Fibroblast of skin of back (primary cell): Measurements from ENCODE around the gene GPX3.
A peak's percentile ranks its signal among the peaks of the same experiment; 100 is the strongest.

Experiments
- DNase-seq: peaks from one replicate; pipeline ENCODE4 v3.0.0-alpha.2; 2013

The GPX3 gene

GRCh38 chr5:151058301-151058700 lies 37.9 kb downstream of the GPX3 start:
- no peak for DNase-seq

- DNase-seq, result no peak
These were observed 38.6 kb downstream of the GPX3 start for GRCh38 chr5:151058891-151059489.

GRCh38 chr5:151060742-151061141 lies 40.4 kb downstream of the GPX3 start:
- DNase-seq, result no peak

GRCh38 chr5:151062405-151063141 lies 42.2 kb downstream of the GPX3 start:
- no peak for DNase-seq

DNA sequence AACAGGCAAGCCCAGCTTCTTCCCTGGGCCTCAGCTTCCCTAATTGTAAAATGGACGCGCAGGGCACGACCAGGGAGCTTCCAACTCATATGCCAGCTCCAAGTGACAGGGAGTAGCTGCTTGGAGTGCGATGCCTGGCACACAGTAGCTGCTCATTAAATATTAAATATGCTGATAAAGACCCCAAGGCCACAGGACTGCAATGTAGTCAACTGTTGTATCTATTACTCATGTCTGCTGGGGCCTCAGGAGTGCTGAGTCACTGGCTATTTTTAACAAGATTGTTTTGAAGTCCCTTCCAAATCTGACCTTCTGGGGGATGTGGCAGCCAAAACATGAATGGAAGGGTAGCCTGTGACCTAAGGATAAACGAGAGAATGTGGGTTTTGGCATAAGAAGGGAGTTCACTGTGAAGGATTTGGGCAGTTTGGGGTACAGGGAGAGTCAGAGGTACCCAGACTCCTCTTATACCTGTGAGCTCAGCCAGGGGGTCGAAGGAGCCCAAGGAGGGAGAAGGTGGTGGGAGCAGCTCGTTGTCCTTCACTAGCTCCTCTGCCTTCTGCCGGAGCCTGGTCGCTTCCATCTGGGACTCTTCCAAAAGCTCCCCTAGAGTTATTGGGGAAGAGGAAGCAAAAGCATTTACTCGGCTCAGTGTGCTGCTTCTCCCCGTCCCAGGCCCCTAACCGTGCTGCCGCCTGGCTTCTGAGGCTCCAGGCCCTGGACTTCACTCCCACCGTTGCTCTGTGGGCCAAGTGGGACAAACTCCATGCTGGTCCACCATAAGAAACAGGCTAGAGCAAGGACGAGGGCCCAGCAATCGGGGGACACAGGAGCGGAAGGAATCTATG lies 43.0 kb downstream of the GPX3 start:
- DNase-seq, result peak; percentile 93

- DNase-seq, result no peak
These were observed 44.6 kb downstream of the GPX3 start for GRCh38 chr5:151064916-151065499.

DNA sequence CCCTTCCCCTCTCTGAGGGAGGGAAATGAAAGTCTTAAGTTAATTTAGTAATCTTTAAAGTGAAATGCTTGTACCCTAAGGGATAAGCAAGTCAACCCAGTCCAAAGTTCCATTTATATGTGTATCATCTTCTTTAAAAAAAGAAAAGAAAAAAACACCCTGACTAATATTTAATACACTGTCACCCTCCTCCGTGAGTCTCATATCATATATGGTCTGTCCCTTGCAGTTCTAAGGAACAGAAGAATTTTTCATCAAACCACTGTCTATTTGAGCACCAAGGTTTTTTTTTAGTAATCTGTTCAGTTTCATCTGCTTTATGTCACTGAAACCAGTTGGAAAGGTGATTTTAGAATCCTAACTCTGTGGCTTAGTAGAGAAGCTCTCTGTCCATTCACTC lies 45.2 kb downstream of the GPX3 start:
- no peak for DNase-seq

DNA sequence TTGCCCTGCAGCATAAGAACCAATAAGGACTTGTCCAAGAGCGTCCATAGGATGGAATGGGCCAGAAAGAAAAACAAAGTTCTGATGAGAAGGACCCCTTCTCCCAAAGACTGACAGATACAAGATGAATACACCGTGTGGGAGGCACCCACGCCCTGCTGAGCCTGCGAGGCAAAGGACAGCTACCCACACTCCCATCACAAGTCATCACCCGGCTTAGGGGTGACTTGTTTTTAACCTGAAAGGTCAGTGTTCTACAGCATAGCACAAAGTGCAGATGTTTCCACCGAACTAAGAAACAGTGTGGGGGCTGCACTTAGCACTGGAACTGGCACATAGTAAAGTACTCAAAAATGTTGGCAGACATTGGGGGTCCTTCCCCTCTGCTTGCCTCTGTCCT lies 46.5 kb downstream of the GPX3 start:
- no peak for DNase-seq

DNA sequence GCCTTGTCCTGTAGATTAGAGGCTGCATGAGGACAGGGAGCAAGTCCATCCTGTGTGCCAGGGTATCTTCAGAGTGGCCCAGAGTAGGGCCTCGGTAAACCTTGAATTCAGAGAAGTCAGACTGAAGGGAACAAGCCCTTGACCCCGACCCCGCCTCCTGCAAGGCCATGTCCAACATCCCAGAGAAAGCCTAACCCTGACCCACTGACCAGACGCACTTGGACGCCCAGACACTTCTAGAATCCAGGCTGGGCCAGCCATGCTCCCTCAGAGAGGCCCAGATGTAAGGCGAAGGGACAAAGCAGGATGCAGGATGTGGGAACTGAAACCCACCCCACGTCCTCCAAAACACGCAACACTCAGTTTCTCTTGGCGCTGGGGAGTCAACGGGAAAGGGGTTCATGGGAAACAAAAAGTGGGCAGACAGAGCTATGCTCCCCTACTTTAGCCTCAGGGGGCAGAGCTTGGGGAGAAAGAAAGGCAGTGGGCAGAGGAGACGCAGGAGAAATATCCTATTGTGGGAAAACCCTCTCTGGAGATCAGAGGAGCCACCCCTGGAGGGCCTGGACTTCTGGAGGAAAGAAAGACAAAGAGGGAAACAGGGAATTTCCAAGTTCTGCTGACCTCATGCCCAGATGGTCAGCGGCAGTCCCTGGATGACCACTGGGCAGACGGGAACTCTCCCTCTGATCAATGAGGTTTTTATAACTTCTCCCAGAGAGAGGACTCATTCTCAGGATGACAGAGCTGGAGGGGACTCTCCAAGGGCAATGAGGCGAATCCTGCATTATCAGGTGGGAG lies 47.4 kb downstream of the GPX3 start:
- no peak for DNase-seq

DNA sequence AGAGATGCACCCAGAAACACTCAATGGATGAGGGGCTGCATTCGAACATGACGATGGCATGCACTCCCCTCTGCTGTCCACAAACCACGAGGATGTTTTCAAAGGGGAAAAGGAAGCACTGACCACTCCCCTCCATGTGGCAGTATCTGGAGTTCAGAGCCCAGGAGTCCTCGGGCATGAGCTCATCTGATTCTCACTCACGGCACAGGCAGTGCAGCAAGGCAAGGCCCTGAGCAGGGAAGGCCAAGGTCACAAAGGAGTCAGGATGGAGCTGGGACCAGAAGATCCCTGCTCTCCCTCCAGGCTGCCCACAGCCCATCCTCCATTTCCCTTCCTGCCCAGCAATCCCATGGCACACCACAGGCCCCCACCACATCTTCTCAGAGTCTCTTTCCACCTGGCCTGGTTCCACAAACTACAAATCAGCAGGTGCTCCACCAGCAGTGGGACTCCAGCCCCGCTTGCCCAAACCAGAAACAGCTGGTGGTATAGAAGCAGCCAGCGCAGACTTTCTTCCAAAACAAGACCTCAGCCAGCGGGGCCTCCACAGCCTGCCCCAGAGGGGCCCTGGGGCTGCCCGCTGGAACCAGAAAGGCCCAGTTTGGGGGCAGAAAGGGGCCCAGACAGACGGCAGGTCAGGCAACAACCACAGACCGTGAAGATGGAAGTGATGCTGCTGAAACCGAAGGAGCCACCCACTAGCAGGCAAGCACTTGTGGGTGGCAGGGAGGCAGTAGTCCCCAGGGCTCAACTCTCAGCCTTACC lies 48.2 kb downstream of the GPX3 start:
- DNase-seq, result peak; percentile 67

- peak; percentile 62 for DNase-seq
These were observed 50.1 kb downstream of the GPX3 start for GRCh38 chr5:151070449-151070848.

GRCh38 chr5:151071021-151071420 lies 50.6 kb downstream of the GPX3 start:
- DNase-seq, result no peak

DNA sequence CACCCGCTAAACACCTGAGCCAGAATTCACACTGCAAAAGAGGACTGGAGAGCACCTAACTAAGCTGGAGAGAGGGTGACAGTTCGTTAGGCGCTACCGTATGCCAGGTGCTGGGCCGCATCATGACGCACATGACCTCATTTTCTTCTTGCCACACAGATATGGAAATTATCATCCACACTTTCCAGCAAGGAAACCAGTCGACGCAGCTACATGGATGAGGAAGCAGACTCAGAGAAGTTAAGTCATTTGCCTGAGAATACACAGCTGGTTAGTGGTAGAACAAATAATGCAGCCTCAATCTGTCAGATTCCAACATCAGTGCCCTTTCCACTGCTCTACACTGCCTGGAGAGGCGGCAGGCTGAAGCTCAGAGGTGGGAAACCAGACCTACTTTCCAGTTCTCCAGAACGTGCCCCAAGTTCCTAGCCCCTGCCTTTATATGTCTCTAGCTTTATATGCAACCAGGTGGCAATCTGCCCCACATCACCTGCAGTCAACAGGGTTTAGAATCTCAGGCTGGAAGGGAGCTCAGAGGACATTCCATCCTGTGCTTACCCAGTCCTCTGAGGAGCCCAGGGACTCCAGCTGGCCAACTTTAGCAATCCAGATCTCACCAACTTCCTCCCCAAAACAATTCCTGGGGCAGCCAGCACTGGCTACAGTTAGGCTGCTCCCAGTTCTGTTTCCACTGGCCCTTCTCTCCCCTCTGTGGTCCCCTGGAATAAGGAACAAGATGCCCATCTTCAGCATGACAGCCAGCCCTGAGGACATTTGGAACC lies 51.6 kb downstream of the GPX3 start:
- no peak for DNase-seq

GRCh38 chr5:151072630-151073025 lies 52.2 kb downstream of the GPX3 start:
- DNase-seq, result peak; percentile 96

DNA sequence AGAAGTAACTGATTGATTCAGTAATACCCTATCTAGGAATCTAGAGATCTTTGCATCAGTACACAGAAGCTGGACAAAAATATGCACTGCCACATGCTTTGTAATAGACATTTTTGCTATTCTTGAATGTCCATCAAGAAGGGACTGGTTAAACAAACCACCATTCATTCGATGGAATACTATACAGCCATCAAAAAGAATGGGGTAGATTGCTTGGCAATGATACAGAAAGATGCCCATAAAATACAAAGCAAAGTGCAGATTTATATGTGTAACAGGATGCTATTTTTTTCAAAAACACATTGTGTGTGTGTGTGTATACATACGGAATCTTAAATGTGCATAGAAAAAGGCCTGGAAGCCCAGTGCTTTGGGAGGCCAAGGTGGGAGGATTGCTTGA lies 52.9 kb downstream of the GPX3 start:
- no peak for DNase-seq

- no peak for DNase-seq
These were observed 54.2 kb downstream of the GPX3 start for GRCh38 chr5:151074557-151074956.

DNA sequence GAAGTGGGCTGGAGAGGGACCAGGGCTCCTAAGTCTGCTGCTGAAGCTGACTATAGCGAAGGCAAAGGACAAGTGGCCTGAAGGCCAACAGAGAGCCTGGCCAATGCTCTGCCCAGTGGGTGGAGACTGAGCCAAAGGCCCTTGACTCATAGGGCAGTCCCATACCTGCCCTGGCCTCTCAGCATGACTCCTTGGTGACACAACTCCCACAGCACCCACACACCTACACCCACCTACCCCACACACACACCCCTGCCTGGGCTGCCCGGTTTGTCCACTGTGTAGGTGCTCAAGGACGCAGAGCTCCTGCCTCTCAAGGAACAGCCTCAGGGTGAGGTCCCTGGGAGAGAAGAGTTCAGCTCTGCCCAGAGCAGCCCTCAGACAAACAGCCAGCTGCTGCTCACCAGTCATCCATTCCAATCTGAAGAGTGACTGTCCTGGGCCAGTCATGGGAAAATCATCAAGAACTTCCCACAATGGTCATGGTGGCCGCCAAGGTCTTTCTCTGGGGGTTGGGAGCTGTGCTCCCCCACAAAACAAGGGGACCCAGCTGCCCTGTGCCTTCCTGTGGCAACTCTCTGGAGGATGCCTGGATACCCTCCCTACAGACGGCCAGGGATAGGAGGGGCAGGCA lies 55.4 kb downstream of the GPX3 start:
- peak; percentile 79 for DNase-seq

GRCh38 chr5:151076616-151077015 lies 56.2 kb downstream of the GPX3 start:
- DNase-seq, result no peak

- no peak for DNase-seq
These were observed 57.0 kb downstream of the GPX3 start for GRCh38 chr5:151077419-151077818.

GRCh38 chr5:151077967-151078366 lies 57.6 kb downstream of the GPX3 start:
- DNase-seq, result no peak
